ENCODE measurements around the gene CDC42BPA.

GRCh38 chr1:226943927-226944326 lies 374.4 kb downstream of the CDC42BPA start:
- no peak for TF ChIP-seq POLR2AphosphoS5 (IDR thresholded peaks at IDR 0.05)
- no peak for TF ChIP-seq CTCF (IDR thresholded peaks at IDR 0.05)
- TF ChIP-seq EP300 (IDR thresholded peaks at IDR 0.05; ENCODE audit: low read depth), result no peak
